RWPE1 (cell line): ENCODE measurements around the gene TTYH2.

Experiments used
- CTCF ChIA-PET: fragments of 350-600 bp; sonication (Branson Sonifier 250); formaldehyde crosslinking; extraction: SDS; loops from one replicate; lab custom pipeline; 2021; lab: Yijun Ruan, JAX
- POLR2A ChIA-PET: fragments of 400-600 bp; formaldehyde crosslinking; extraction: SDS; loops from one replicate; lab custom pipeline; 2020; ENCODE audit warnings: antibody characterized with exemption; ENCODE audit not compliant: low non-redundant PET; lab: Yijun Ruan, JAX
- DNase-seq: peaks from one replicate; pipeline ENCODE4 v3.0.0; 2012; ENCODE audit warnings: low spot score
- H3K27ac ChIP-seq: fragments of 450-650 bp; 2 replicates; pipeline ENCODE4 v1.5.1; 2017
- CTCF ChIP-seq: fragments of 450-650 bp; conservative IDR thresholded peaks from 2 replicates; pipeline ENCODE4 v1.5.1; 2017; ENCODE audit warnings: low read depth, mild to moderate bottlenecking

TTYH2 gene

GRCh38 chr17:74249590-74250270 lies 36.4 kb downstream of the TTYH2 start:
- CTCF ChIA-PET, result interaction anchor here (0.6 to 1.0 kb wide), 2 partner anchors 44 to 50 kb away, joined by 3 read pairs; no protein-coding TSS in a partner anchor
- POLR2A ChIA-PET, result no interaction called here
- no peak for TF ChIP-seq CTCF
- no peak for DNase-seq
- H3K27ac ChIP-seq, result no peak overlapping the region

- H3K27ac ChIP-seq, result no peak overlapping the region
- no peak for DNase-seq
- ChIA-PET POLR2A (no interaction called here), CTCF (no interaction called here)
- TF ChIP-seq CTCF, result no peak
Measured at GRCh38 chr17:74250324-74250995, 37.1 kb downstream of the TTYH2 start.

- ChIA-PET CTCF (interaction anchor here (0.6 to 0.7 kb wide), 2 partner anchors 10 to 77 kb away, joined by 3 to 6 read pairs; no protein-coding TSS in a partner anchor), POLR2A (no interaction called here)
- DNase-seq, result no peak
- no peak overlapping the region for H3K27ac ChIP-seq
- no peak for TF ChIP-seq CTCF
Measured at GRCh38 chr17:74251051-74251450, 37.7 kb downstream of the TTYH2 start.

GRCh38 chr17:74251569-74251968 lies 38.2 kb downstream of the TTYH2 start:
- POLR2A ChIA-PET, result no interaction called here
- DNase-seq, result no peak
- CTCF ChIA-PET, result interaction anchor here (0.6 to 0.7 kb wide), 2 partner anchors 10 to 77 kb away, joined by 3 to 6 read pairs; no protein-coding TSS in a partner anchor
- no peak overlapping the region for H3K27ac ChIP-seq
- no peak for TF ChIP-seq CTCF

GRCh38 chr17:74252211-74252610 lies 38.8 kb downstream of the TTYH2 start:
- POLR2A ChIA-PET, result no interaction called here
- no peak overlapping the region for H3K27ac ChIP-seq
- CTCF ChIA-PET, result interaction anchor here (0.6 kb wide), 1 partner anchor 21 kb away, joined by 4 read pairs; no protein-coding TSS in a partner anchor
- DNase-seq, result no peak
- TF ChIP-seq CTCF, result no peak

GRCh38 chr17:74253036-74253435 lies 39.7 kb downstream of the TTYH2 start:
- H3K27ac ChIP-seq, result no peak overlapping the region
- POLR2A ChIA-PET, result no interaction called here
- TF ChIP-seq CTCF, result no peak
- CTCF ChIA-PET, result no interaction called here
- no peak for DNase-seq
